Inflammatory macrophage treated with lipopolysaccharide for 4 hours (primary cell): Measurements from ENCODE around the gene PRPSAP1.
"Not testable (repeated sequence)": the region's sequence is repeated elsewhere in the genome, so short reads cannot be mapped to it uniquely, and the experiment has no call there.

Experiments used
- DNase-seq: peaks from one replicate; pipeline ENCODE4 v3.0.0-alpha.2; 2020

Gene PRPSAP1

DNA sequence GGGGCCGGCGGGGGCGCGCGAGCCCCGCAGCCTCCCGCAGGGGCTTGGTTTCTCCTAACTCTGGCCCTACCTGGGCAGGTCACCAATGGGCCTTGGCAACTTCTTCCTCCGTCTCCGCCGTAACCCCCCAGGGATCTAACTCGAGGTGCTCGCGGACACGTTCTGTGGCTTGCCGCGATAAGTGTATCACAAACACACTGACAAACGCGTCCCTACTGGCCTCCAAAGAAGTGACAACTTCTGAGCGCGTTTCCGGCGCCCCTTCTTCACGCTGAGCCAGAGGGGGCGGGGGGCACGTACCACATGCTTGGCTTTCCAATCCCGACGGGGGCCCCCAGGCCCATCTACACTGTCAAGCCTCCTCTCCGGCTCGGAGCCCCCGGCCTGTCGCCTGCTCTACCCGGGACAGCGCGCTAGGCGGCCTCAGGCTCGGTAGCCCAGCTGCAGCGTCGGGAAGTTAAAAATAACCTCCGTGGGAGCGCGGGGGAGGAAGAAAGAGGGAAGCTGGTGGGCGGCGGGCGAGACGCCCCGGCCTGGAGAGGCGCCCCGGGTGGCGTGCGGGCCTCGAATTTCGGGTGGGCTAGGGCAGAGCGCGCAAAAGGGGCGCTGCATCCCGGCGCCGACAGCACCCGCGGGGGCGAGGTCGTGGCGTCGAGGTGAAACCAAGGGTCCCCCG, 30.0 kb upstream of the PRPSAP1 start:
- DNase-seq: peak; percentile 56

DNA sequence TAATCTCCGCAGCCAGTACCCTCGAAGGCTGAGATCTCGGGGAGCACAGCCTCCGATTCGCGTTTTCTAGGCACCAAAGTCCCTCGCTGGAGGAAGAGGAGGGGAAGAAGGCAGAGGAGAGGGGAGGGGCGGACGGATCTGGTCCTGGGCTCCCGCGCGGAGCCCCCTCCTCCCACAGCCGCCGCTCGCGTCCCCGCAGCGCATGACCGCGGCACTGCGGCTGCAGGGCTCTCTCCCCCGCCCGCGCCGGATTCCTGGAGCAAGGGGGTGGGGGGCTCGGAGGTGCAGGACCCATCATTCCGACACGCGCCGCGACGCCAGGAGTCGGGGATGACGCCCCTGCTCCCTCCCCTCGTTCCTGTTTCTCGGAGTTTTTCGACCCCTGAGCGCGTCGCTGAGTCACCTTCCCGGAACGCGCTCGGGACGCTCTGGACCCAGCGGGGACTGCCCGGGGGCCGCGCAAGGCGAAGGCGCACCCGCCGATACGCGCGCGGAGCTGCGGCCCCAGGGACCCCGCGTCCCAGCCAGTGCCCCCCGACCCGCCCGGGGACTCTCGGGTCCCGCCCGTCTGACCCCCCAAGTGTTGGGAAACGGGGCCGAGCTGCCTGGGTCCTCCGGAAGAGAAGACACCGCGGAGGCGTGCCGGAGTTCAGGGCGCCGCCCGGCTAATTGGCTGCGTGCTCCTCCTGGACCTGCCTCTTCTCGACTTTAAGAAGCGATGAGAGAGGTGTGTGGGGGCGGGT, 29.3 kb upstream of the PRPSAP1 start:
- DNase-seq: peak; percentile 60

DNA sequence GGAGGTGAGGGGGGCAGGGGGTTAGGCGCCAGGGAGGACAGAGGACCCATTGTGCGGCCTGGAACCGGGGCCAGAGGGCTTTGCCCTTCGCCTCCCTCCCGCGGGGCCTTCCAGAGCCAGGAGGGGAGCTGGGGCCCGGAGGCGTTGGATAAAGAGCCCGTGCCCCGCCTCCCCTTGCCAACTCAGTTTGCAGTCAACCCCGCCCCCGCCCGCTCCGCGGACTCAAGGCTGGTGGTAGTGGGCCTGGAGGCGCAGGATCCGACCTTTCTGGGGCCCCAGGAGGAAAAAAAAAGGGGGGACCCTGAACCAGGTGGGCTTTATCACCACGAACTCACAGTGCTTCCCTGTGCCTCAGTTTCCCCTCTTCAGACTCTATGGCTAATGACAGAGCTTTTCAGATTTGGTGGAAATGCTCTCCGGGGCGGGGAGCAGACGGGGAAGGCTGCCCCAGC, 28.7 kb upstream of the PRPSAP1 start:
- peak; percentile 8 for DNase-seq

DNA sequence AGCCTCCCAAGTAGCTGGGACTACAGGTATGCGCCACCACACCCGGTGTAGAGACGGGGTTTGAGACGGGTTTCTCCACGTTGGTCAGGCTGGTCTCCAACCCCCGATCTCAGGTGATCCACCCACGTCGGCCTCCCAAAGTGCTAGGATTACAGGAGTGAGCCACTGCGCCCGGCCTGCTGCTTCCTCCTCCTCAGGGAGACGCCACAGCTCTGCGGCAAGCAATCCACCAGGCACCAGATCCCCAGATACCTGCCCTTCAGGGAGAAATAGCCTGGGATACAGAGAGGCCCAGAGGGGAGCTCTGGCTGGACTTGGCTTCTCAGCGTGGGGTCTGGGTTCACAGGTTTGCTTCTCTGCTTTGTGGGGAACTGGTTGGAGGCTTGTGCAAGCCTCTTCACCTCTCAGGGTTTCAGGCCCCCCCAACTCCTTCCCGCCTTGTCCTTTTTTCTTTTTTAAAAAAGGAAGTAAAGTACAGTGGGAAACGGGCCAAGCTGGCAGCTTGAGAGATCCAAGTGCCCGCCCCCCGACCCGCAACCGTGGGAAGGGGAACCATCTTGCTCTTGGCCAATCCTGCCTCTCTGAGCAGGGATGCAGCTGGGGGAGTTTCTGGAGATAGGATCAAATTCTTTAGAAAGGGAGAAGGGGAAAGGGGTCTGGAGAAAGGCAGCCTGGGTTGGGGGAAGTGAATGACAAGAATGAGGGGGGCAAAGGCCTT, 28.1 kb upstream of the PRPSAP1 start:
- peak; percentile 68 for DNase-seq

DNA sequence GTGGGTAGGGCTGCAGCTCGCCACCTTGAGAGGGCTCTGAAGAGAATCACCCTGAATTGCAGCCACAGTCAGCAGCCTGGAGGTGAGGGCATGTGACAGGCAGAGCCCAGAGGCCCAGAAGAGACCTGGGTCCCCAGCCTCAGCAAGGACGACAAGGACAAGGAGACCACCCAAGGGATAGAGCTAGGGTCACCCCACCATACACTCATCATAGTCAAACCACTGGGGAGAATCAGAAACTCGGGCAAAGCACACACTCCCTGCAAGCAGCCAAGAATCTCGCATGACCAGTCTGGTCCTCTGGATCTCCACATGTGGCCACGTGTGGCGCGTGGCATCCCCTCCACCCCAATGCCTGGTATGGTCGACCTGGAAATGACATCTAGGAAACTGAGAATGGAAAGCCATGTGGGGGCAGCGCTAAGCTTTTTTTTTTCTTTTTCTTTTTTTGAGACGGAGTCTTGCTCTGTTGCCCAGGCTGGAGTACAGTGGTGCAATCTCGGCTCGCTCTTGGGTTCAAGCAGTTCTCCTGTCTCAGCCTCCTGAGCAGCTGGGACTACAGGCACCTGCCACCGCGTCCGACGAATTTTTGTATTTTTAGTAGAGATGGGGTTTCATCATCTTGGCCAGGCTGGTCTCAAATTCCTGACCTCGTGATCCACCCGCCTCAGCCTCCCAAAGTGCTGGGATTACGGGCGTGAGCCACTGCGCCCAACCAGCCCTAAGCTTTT, 26.1 kb upstream of the PRPSAP1 start:
- DNase-seq: no peak

DNA sequence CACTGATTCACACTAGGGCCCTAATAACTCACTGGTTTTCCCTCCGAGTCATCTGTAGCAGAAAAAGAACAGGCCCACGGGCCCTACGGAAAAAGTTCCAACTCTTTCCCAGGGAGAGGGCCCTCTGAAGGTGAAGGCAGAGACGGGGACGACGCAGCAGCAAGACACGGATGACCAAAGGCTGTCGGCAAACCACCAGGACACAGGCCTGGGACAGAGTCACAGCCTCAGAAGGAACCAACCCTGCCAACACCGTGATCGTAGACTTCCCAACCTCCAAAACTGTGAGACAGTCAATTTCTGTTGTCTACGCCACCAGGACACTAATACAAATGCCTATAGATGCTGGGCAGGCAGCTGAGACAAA, 25.5 kb upstream of the PRPSAP1 start:
- DNase-seq: no peak

DNA sequence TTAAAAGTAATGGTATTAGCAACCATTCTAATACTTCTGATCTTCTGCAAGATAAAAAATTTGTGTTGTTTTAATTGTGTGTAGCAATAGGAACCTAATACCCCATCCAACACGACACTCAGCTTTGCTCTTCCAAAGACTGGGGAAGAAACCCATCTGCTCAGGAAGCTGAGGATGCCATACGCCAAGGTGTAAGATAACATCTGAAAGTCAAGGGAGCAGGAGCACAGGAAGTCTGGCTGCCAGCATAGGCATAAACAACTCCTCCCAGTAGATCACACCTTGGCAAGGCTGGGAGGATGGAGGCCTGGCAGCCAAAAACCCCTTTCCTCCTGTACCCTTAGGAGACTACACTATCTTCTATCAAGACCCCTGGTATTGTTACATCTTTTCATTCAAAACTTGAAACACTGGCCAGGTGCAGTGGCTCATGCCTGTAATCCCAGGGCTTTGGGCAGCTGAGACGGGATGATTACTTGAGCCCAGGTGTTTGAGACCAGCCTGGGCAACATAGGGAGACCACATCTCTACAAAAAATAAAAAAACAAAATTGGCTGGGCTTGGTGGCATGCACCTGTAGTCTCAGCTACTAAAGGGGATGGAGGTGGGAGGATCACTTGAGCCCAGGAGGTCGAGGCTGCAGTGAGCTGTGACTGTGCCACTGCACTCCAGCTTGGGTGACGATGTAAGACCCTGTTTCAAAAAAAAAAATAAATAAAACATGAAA, 25.0 kb upstream of the PRPSAP1 start:
- DNase-seq: no peak

DNA sequence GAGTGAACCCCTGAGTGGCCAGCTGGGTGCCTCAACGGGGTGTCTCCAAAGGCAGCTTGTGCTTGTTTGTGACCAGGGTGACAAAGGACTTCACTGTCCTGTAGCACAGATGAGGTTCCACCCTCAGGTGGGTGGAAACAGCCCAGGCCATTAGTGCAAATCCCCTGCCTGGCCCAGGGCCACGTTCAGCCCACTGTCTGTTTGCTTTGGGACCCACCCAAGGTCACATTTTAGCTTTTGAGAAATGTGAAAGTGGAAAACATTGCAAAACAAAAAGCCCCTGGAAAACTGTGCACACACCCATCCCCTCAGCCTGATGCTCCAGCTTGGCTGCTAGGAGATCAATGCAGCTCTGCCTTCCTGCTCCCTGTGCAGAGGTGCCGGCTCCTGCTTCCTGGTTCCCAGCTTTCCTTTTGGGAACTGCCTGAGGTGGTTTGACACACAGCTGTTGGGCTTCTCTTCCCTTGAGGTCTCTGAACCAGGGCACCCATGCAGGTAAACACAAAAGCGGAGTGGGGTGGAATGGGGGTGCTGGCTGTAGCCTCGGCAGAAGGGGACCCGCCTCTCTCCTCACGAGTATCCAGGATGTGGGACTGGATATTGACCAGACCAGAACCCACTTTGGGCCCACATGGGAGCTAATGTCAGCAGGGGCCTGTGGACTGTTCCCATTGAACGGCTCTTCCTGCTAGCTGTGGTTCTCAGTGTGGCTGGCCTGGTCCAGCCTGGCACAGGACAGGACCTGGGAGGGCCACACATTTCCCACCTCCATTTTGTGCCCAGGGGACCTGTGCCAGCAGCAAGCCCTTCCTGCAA, 22.8 kb upstream of the PRPSAP1 start:
- no peak for DNase-seq

DNA sequence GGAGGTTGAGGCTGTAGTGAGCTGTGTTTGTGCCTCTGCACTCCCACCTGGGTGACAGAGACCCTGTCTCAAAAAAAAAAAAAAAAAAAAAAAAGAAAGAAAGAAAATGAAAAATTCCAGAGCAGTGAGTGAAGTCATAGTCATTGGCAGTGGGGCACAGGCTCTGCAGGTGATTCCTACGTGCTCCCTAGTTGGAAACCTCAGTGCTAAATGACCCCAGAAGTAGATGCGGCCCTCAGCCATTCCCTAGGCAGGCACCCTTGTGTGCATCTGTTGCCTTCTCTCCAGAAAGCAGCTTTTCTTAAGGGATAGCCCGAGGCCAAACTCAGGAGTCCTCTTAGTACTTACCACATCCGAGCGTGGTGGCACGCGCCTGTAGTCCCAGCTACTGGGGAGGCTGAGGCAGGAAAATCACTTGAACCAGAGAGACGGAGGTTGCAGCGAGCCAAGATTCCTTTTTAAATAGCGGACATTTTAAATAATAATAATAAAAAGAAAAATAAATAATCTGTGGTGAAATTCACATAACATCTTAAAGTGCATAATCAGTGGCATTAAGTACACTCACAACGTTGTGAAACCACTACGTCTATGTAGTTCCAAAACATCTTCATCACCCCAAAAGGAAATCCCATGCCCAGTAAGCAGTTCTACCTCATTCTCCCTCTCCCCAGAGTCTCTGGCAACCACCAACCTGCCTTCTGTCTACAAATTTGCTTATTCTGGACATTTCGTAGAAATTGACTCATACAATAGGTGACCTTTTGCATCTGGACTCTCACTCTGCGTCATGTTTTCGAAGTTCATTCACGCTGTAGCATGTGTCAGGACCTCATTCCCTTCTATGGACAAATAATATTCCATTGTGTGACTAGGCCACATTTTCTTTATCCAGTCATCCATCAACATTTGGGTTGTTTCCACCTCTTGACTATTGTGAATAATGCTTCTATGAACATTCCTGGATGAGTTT, 18.2 kb upstream of the PRPSAP1 start:
- DNase-seq: no peak

DNA sequence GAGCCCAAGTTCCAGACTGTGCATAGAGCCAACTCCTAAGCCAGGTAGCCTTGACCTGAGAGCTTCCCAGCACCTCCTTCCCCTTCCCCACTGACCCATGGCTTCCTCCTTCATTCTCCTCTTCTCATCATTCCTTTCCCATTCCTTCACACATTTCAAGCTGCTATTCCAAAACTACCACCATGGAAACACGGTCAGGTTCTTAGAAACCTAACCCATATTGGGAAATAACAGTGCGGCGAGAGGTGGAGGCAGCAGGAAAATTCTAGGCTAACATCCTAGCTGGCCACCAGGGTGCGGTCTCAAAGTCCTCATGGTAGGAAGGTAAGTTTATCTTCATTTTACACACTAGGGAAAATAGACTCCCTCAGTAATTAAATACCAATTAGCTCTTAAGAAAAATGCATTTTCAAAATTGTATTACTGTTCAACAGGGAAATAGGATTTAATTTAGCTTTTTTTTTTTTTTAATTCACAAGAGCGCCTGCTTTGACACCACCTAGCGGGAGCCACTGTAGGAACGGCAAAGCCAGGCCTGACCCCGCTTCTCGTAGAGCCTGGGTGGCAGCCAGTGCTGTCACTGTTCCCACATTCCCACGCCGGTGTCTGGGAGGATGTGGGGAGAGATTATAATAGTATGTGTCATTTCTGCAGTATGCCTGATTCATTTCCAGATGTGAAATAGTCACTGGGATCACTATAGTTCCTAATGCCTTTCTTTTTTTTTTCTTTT, 16.7 kb upstream of the PRPSAP1 start:
- DNase-seq: peak; percentile 27

DNA sequence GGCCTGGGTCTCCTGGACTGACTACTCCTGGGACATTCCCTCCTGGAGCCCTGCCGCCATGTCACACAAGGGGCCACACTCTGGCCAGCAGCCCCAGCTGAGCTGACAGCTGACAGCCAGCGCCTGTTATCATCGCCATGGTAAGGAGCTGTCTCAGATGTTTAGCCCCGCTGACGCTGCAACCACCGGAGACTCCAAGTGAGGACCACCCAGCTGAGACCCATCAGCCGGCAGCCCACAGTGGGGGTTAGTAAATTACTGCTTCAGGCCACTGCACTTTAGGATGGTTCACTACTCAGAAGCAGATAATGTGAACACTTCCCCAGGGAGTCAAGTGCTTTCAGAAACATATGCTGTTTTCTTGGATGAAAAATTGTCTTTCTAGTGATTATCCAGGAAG, 16.1 kb upstream of the PRPSAP1 start:
- no peak for DNase-seq

DNA sequence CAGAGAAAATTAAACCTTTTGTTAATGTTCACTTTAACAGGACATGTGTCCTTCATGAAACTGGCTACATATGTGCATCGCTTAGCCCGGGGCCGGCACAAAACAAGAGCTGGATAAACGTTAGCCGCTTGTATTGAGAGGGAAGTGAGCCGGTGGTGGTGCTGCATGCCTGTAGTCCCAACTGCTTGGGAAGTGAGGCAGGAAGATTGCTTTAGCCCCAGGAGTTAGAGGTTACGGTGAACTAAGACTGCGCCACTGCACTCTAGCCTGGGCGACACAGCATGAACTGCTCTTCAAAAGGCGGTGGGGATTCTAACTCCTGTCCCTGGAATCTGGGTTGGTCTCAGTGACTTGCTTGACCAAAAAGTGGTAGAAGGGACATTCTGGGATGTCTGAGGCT, 15.7 kb upstream of the PRPSAP1 start:
- DNase-seq: no peak

DNA sequence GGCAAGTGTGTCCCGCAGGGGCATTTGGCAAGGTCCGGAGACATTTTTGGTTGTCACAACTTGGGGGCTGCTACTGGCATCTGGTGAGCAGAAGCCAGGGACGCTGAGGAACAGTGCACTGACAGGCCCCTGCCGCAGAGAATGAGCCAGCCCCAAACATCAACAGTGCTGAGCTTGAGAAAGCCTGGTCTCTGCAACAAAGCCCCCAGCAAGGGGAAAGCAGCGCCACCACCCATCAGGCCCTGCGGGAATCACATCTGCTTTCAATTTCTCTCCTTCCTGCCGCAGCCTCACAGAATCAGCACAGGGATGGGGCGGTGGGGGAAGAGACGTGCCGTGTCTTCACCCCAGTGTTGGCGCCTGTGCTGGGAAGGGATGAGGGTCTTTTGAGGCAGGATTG, 14.8 kb upstream of the PRPSAP1 start:
- no peak for DNase-seq

DNA sequence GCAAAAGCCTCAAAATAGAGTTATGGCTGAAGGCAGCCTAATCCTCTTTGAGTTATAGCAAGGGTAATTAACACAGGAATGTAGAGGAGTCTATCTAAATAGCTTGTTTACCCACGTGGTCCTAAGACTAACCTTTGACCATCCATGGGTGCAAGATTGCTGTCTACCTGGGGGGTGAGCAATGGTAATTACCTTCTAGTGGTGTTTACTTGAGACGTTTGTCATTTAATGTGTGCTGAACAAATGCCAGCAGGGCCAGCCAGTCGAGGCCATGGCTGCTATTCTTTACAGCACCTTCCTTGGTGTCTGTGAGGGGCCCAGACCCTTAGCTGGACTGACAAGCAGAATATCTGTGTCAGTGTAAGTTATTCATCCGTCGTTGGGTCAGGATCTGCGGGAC, 13.9 kb upstream of the PRPSAP1 start:
- DNase-seq: no peak

DNA sequence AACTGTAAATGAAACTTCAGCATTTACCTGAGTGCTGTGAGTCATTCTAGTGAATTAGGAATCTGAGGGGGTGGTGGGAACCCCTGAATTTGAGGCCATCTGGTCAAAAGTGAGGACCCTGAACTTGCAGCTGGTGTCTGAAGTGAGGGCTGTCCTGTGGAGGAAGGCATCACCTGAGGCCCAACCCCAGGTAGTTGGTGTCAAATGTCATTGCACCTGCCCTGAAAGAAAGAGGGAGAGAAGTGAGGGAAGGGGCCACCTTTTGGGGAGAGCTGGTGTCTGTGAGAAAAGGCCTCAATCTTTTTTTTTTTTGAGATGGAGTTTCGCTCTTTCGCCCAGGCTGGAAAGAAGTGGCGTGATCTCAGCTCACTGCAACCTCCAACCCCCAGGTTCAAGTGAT, 12.5 kb upstream of the PRPSAP1 start:
- no peak for DNase-seq

DNA sequence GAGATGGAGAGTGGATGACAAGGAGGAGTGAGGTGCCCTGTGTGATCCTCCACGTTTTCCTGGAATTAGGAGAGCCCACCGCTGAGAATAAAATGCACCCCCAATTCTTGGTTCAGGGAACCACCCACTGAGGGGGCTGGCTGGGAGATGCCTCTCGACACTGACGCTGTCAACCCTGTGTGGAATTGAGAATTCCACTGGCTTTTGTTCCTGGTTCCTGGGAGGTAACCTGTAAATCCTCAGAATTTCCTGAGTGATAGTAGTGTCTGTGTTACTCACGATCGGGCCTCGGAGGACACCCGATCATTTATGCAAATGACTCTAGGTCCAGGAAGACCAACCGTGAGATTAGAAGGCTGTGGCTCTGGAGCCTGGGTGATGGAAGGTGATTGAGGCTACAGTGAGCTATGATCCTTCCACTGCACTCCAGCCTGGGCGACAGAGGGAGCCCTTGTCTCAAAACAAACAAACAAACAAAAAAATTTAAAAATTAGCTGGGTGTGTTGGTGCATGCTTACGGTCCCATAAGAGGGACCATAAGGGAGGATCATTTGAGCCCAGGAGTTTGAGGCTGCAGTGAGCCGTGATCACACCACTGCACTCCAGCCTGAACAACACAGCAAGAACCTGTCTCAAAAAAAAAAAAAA, 11.7 kb upstream of the PRPSAP1 start:
- DNase-seq: peak; percentile 19

DNA sequence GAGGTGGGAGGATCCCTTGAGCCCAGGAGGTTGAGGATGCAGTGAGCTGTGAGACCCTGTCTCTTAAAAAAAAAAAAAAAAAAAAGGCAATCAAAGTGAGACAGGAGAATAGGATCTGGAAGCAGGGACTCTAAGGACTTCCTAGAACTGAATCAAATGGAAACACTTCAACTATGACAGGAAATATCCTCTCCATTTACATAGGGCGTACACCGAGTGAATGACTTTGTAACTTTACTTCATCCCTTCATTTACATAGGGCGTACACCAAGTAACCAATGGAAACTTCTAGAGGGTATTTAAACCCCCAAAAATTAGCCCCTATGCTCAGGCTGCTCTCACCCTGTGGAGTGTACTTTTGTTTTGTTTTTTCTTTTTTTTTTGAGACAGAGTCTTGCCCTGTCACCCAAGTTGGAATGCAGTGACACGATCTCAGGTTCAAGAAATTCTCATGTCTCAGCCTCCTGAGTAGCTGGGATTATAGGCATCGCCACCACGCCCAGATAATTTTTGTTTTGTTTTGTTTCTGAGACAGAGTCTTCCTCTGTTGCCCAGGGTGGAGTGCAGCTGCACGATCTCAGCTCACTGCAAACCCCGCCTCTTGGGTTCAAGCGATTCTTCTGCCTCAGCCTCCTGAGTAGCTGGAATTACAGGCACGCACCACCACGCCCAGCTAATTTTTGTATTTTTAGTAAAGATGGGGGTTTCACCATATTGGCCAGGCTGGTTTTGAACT, 9.6 kb upstream of the PRPSAP1 start:
- DNase-seq: no peak

DNA sequence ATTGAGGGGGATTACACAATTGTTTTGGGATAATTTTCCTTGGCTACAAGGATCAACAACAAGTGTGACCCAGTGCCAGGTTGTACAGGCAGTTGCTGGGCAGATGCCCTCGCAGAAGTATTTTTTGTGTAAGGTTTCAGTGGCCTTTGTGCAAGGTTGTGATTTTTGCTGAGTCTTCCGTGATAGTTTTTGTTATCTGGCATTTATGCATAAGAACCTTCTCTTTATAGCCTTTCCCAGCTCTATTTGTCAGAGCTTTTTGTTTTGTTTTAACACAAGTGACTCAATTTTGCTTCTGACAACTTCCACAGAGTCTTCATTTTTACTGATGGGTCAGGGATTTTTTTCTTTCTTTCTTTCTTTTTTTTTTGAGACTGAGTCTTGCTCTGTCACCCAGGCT, 6.7 kb upstream of the PRPSAP1 start:
- no peak for DNase-seq

DNA sequence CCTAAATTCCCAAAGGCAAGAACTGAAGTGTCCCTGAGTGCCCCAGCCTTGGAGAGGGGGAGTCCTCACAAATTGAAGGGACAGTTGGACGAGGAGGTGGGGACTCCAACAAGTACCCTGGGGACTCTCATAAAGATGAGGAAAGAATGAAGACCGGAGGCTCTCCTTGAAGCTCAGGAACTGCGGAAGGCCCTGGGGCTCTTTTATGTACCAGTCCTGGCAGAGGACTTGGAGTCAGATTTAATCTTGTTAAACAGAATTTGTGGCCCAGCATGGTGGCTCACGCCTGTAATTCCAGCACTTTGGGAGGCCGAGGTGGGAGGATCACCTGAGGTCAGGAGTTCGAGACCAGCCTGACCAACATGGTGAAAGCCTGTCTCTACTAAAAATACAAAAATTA, 6.1 kb upstream of the PRPSAP1 start:
- not testable (repeated sequence) for DNase-seq
